ENCODE data around the gene FABP6.

Gene FABP6

GRCh38 chr5:160263326-160263855, 34.1 kb downstream of the FABP6 start:
- FAIRE-seq = no peak

GRCh38 chr5:160266044-160266443, 36.7 kb downstream of the FABP6 start:
- FAIRE-seq = no peak

DNA sequence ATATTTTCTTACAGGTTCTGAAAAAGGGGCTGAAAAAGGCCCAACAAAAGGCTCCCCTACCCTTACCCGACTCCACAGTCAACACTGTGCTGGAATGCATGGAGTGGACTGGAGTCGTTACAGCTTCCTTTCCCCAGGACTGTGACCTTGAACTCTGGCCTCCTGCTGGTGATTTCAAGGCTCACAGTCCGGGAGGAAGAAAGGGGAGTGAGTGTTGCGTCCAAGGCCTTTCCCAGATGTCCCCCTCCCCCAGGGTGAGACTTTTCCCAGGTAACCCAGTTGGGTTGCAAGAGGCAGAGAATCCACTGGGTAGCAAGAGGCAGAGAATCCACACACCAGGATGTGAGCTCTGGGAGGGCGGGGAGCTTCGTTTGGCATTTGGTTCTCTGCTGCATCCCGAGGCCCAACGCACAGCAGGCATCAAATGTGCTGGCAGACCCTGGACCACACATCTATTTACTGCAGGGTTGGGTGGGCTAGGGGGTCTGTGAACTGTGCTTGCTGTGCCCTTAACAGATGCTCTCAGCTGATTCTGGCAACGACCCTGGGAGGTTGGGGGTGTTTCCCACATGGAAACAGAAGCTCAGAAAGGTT, 37.5 kb downstream of the FABP6 start:
- FAIRE-seq = no peak

DNA sequence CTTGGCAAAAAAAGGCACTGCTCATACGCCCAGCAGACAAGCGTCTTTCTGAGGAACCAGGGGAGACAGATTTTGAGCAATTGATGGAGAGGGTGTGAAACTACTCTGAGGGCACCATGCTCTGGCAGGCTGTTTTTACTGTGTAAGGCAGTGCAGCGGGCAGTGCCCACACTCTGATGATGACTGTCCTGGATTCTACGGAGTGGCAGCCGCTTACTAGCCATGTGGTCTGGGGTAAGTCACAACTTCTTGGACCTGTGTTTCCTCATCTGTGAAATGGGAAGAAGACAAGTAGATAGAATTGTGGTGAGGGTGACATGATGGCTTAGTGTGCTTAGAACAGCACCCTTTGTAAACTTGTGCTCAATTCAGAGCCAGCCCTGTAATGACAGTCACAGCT, 38.8 kb downstream of the FABP6 start:
- FAIRE-seq = no peak

DNA sequence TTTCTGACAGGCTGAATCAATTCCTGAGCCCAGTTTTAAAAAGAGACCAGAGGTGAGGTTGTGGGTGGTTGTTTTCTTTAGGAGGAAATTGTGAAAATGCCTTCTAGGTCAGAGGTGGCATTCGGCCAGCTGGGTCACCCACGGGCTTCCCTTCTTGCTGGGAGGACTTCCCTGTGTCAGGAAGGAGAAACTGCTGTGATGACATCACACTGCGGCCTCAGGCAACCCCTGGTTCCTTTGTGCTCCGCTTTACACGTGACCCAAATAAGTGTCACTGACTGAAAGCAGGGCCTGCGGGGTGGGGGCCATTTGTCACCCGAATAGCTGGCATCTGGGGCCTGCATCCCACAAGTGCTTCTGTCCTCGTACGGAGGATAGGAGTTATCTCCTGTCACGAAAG, 39.7 kb downstream of the FABP6 start:
- FAIRE-seq = no peak

GRCh38 chr5:160270704-160271103, 41.4 kb downstream of the FABP6 start:
- no peak for FAIRE-seq

DNA sequence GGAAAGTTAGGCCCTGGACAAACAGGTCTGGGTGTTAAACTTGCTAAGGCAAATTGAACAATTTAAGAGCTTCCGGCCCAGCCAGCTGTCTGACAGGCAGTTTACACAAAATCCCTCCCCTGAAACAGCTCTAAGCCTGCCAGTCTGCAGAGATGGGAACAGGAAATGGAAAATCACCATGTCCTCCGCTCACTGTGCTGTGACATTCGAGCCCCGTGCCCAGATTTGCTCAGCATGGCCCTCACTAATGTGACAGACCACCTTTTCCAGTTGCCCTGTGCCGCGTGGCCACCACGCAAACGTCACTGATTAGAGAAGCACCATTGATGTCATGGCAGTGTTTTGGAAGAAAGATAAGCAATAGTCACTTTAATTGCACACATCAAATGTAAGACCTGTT, 42.1 kb downstream of the FABP6 start:
- FAIRE-seq = no peak

GRCh38 chr5:160271836-160272235, 42.5 kb downstream of the FABP6 start:
- FAIRE-seq = no peak

- FAIRE-seq = no peak
Measured at GRCh38 chr5:160272264-160272663, 43.0 kb downstream of the FABP6 start.

GRCh38 chr5:160272889-160273288, 43.6 kb downstream of the FABP6 start:
- FAIRE-seq = no peak

- no peak for FAIRE-seq
Measured at GRCh38 chr5:160274483-160274931, 45.2 kb downstream of the FABP6 start.

DNA sequence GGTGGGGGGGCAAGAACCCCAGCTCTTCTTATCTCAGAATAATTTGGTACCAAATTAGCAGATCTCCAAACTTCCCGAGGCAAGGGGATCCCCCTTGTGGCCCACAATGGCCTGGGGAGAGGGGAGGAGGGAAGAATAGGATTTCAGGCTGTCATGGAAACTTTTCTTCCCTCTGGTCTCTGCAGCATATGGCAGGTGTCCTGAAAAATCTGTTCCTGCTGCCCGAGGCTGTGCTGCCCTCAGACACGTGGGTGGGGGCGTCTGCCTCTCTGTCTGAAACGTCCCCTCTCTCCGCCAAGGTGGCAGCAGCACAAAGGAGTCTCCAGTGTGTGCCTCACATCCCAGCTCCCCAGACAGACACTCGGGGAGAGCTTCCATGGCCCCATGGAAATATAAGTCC, 49.0 kb downstream of the FABP6 start:
- no peak for FAIRE-seq

- no peak for FAIRE-seq
Measured at GRCh38 chr5:160280384-160281095, 51.2 kb downstream of the FABP6 start.

GRCh38 chr5:160281275-160281674, 52.0 kb downstream of the FABP6 start:
- no peak for FAIRE-seq

DNA sequence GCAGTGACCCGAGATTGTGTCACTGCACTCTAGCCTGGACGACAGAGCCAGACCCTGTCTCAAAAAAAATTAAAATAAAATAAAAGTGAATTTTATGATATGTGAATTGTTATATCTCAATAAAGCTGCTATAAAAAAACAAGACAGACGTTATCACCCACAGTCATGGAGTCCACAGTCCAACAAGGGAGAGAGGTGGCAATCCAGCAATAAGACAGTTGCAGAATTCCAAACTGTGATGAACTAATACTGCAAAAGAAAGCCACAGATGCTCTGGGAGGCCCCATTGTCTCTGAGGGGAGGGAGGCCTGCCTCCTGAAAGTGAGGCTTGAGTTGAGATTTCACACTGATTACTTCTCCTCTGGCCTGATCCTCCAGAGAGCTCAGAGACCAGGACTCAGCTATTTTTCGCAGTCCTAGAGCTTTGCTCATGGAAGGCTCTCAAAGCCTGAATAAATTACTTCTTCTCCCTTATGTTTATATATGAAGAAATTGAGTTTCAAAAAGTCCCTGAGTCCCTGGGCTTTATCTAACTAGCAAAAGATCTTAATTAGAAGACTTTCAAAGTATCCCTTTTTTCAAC, 55.1 kb downstream of the FABP6 start:
- no peak for FAIRE-seq

- no peak for FAIRE-seq
Measured at GRCh38 chr5:160285316-160285715, 56.0 kb downstream of the FABP6 start.

DNA sequence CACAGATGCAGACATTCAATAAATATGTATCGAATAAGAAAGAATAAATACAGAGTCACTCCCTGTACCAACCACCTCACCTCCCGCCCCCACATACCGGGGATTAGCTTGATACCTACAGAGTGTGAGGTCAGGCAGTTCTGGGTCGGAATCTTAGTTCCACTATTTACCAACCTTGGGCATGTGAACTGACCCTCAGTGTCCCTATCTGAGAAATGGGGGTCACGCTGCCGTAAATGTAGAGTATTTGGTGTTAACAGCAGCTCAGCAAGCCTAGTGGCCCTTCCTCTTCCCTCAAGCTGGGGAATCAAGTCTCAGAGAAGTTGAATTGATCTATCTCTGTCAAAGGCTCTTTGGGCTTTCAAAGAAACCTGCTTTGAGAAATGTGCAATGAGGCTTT, 57.6 kb downstream of the FABP6 start:
- FAIRE-seq = no peak

DNA sequence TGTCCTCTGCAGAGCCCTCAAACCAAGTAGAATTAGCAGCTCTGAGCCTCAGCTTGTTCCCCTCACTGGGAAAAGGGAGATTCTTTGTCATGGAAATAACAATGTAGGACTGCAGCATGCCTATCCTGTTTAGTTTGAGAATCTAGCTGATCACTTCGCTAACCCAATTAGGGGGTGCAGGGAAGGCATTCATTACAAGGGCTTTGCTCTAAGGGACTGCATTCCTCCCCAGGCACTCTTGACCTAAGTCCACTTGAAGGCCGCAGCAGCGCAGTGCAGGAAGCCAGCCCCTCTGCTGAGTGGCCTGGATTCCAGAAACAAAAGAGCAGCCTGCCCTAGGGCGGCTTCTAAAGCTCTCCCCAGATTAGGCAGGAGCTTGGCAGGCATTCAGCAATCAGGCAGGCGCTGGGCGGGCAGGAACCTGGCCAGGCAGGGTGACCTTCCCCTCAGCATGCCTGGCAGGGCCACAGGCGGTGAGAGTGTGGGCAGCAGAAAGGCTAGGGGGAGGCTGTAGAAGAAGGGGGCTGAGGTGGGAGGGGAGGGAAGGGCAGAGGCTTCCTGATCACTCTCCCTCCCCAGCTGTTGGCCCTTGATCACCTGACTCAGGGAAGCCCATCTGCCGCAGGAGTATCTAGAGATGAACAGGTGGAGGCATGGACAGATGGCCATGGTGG, 58.2 kb downstream of the FABP6 start:
- no peak for FAIRE-seq

Data from A204.1 (cell line).